ENCODE measurements around the gene EMC1. TPM values are rescaled to one million over a fixed set of nuclear protein-coding genes. Genes with fewer than 3 reads are reported as not detected.
"Not testable (repeated sequence)": the region's sequence is repeated elsewhere in the genome, so short reads cannot be mapped to it uniquely, and the experiment has no call there.

The EMC1 gene
- total and polyA plus RNA-seq, 2 donors (not counting 1 experiment from before 2014, with no cell fraction given), result 33.3 to 78.1 TPM

DNA sequence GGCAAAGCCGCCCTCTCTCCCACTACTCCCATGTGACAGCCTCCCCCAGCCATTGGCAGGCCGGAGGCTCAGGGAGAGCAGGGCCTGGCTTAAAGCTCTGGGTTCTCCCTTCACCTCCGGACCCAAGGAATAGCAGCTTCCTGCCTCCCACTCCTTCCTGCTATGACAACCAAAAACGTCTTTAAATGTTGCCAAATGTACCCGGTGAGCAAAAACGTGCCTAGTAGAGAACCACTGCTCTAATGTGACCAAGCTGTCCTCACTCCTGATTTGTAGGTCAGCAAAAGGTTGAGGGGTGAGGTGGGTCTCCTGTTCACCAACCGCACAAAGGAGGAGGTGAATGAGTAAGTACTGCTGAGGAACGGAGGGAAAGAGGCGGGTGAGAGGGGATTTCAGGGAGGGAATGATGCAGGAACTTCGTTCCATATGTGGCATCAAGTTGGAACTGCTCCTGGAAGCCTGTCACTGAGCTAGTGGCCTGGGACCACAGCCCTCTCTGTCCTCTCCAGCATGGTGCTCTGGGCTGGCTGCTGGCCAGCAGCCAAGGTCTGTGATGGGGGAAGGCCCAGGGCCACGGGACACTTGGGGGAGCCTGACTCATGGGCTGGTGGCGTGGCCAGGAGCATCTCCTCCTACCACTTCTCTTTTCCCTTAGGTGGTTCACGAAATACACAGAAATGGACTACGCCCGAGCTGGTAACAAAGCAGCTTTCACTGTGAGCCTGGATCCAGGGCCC, 6.0 kb upstream of the EMC1 start:
- H3K4me3 ChIP-seq (replicated peaks in 1 of 4; ENCODE audit: control extremely low read depth in 1 of 4, insufficient read depth in 1 of 4, low read depth in 3 of 4, low read length in 4 of 4), result no peak overlapping the region
- TF ChIP-seq EZH2 (IDR thresholded peaks at IDR 0.05; ENCODE audit: low read length, missing control alignments), result no peak
- TF ChIP-seq, protein P1, sequence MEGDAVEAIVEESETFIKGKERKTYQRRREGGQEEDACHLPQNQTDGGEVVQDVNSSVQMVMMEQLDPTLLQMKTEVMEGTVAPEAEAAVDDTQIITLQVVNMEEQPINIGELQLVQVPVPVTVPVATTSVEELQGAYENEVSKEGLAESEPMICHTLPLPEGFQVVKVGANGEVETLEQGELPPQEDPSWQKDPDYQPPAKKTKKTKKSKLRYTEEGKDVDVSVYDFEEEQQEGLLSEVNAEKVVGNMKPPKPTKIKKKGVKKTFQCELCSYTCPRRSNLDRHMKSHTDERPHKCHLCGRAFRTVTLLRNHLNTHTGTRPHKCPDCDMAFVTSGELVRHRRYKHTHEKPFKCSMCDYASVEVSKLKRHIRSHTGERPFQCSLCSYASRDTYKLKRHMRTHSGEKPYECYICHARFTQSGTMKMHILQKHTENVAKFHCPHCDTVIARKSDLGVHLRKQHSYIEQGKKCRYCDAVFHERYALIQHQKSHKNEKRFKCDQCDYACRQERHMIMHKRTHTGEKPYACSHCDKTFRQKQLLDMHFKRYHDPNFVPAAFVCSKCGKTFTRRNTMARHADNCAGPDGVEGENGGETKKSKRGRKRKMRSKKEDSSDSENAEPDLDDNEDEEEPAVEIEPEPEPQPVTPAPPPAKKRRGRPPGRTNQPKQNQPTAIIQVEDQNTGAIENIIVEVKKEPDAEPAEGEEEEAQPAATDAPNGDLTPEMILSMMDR (conservative IDR thresholded peaks at IDR 0.05 in 1 of 2, IDR thresholded peaks at IDR 0.05 in 1 of 2; ENCODE audit: low read depth in 1 of 2, low read length in 2 of 2), result no peak
- peaks cover 13% of the 10 kb centered on the region for H3K4me1 ChIP-seq (ENCODE audit: control insufficient read depth, extremely low read depth, insufficient read depth, low read length)
- no peak overlapping the region for H3K9ac ChIP-seq (ENCODE audit: insufficient read depth, low read length)
- H3K9me3 ChIP-seq (ENCODE audit: control insufficient read depth, insufficient read depth, low read depth, low read length), result no peaks in the 10 kb centered on the region
- no peak overlapping the region for H3K4me2 ChIP-seq (ENCODE audit: extremely low read depth, insufficient read depth, low read length)
- H3K36me3 ChIP-seq (ENCODE audit: control insufficient read depth, insufficient read depth, low read length), result peaks cover 15% of the 10 kb centered on the region
- H3K27me3 ChIP-seq (ENCODE audit: control insufficient read depth, insufficient read depth, low read length), result no peaks in the 10 kb centered on the region
- no peak overlapping the region for H2AFZ ChIP-seq (ENCODE audit: low read length)
- H4K20me1 ChIP-seq (ENCODE audit: control insufficient read depth, extremely low read depth, insufficient read depth, low read length), result no peaks in the 10 kb centered on the region
- no peak overlapping the region for H3K27ac ChIP-seq (ENCODE audit: insufficient read depth, low read length)
- DNase-seq (ENCODE audit: low read depth in 2 of 2), result peak in 1 of 2 donors; percentile 14
- H3K79me2 ChIP-seq (ENCODE audit: control insufficient read depth, insufficient read depth, low read length), result peaks cover 32% of the 10 kb centered on the region

DNA sequence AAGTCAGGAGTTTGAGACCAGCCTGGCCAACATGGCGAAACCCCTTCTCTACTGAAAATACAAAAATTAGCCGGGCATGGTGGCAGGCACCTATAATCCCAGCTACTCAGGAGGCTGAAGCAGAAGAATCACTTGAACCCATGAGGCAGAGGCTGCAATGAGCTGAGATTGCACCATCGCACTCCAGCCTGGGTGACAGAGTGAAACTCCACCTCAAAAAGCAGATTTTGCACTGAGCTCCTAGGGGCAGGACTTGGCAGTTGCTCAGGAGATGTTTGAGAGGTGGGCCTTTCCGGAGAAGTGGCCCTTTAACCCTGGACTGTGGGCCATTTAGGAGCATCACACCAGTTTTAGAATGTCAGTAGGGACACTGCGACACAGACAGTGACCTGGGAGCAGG, 5.0 kb upstream of the EMC1 start:
- not testable (repeated sequence) for DNase-seq (ENCODE audit: low read depth in 2 of 2); H3K4me2 ChIP-seq (ENCODE audit: extremely low read depth, insufficient read depth, low read length); H3K27ac ChIP-seq (ENCODE audit: insufficient read depth, low read length); H3K4me3 ChIP-seq (replicated peaks in 1 of 4; ENCODE audit: control extremely low read depth in 1 of 4, insufficient read depth in 1 of 4, low read depth in 3 of 4, low read length in 4 of 4); H3K9me3 ChIP-seq (ENCODE audit: control insufficient read depth, insufficient read depth, low read depth, low read length); H3K9ac ChIP-seq (ENCODE audit: insufficient read depth, low read length); H3K27me3 ChIP-seq (ENCODE audit: control insufficient read depth, insufficient read depth, low read length); H2AFZ ChIP-seq (ENCODE audit: low read length); H4K20me1 ChIP-seq (ENCODE audit: control insufficient read depth, extremely low read depth, insufficient read depth, low read length)
- H3K4me1 ChIP-seq (ENCODE audit: control insufficient read depth, extremely low read depth, insufficient read depth, low read length), result peaks cover 13% of the 10 kb centered on the region
- H3K36me3 ChIP-seq (ENCODE audit: control insufficient read depth, insufficient read depth, low read length), result peaks cover 15% of the 10 kb centered on the region
- H3K79me2 ChIP-seq (ENCODE audit: control insufficient read depth, insufficient read depth, low read length), result peaks cover 39% of the 10 kb centered on the region

DNA sequence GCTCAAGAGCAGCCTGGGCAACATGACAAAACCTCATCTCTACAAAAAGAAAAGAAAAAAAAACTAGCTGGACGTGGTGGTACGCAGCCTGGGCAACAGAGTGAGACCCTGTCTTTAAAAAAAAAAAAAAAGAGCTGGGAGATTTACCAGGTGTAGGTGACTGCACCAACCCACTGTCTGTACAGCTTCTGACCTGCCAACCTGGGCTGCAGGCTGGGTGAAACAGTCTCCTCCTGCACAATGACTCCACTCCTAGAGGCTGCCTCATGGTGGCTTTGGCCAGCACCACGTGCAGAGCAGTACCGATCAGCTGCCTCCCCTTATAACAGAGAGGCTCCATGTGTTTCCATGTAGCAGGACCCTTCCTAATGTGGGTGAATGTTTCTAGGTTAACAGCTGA, 4.0 kb upstream of the EMC1 start:
- DNase-seq (ENCODE audit: low read depth in 2 of 2), result no peak
- Histone ChIP-seq H3K4me3 (replicated peaks in 1 of 4; ENCODE audit: control extremely low read depth in 1 of 4, insufficient read depth in 1 of 4, low read depth in 3 of 4, low read length in 4 of 4) (no peak overlapping the region), H3K9ac (ENCODE audit: insufficient read depth, low read length) (no peak overlapping the region), H3K27ac (ENCODE audit: insufficient read depth, low read length) (no peak overlapping the region), H4K20me1 (ENCODE audit: control insufficient read depth, extremely low read depth, insufficient read depth, low read length) (no peaks in the 10 kb centered on the region), H2AFZ (ENCODE audit: low read length) (no peak overlapping the region), H3K4me1 (ENCODE audit: control insufficient read depth, extremely low read depth, insufficient read depth, low read length) (peaks cover 8% of the 10 kb centered on the region), H3K4me2 (ENCODE audit: extremely low read depth, insufficient read depth, low read length) (no peak overlapping the region), H3K79me2 (ENCODE audit: control insufficient read depth, insufficient read depth, low read length) (peaks cover 49% of the 10 kb centered on the region), H3K36me3 (ENCODE audit: control insufficient read depth, insufficient read depth, low read length) (peaks cover 15% of the 10 kb centered on the region), H3K9me3 (ENCODE audit: control insufficient read depth, insufficient read depth, low read depth, low read length) (no peaks in the 10 kb centered on the region), H3K27me3 (ENCODE audit: control insufficient read depth, insufficient read depth, low read length) (no peaks in the 10 kb centered on the region)
- TF ChIP-seq EZH2 (IDR thresholded peaks at IDR 0.05; ENCODE audit: low read length, missing control alignments), result no peak
- TF ChIP-seq, protein P1 (conservative IDR thresholded peaks at IDR 0.05 in 1 of 2, IDR thresholded peaks at IDR 0.05 in 1 of 2; ENCODE audit: low read depth in 1 of 2, low read length in 2 of 2), result no peak
